Erythroblast (primary cell): ENCODE results near the gene CGREF1.
"Not testable (repeated sequence)": the region's sequence is repeated elsewhere in the genome, so short reads cannot be mapped to it uniquely, and the experiment has no call there.

Experiments
- DNase-seq, 2 experiments: peaks; one replicate each; lab custom pipeline; 2025; lab: John Stamatoyannopoulos, UW
- GATA1 ChIP-seq: IDR thresholded peaks from 2 replicates; pipeline ENCODE4 v1.6.1; 2011; ENCODE audit warnings: low read depth, mild to moderate bottlenecking, control low read depth, low read length, moderate library complexity
- POLR2A ChIP-seq: IDR thresholded peaks from 2 replicates; pipeline ENCODE4 v1.6.1; 2011; ENCODE audit warnings: mild to moderate bottlenecking, low read length

The CGREF1 gene

GRCh38 chr2:27081984-27082772, 36.8 kb downstream of the CGREF1 start:
- DNase-seq: no peak
- TF ChIP-seq POLR2A (no peak), GATA1 (no peak)

- TF ChIP-seq GATA1 (no peak), POLR2A (no peak)
- DNase-seq: no peak
Measured at GRCh38 chr2:27080603-27080936, 38.4 kb downstream of the CGREF1 start.

GRCh38 chr2:27080140-27080469, 38.8 kb downstream of the CGREF1 start:
- no peak for DNase-seq
- TF ChIP-seq GATA1 (no peak), POLR2A (no peak)

GRCh38 chr2:27079233-27080139, 39.4 kb downstream of the CGREF1 start:
- DNase-seq: no peak
- TF ChIP-seq POLR2A (no peak), GATA1 (no peak)

- TF ChIP-seq GATA1 (no peak), POLR2A (peak; percentile 34)
- DNase-seq: peak; percentile 32 to 33
Measured at GRCh38 chr2:27078267-27079194, 40.4 kb downstream of the CGREF1 start, which contains the start of gene EMILIN1. Gene EMILIN1 (plus strand): TSS chr2:27078615. CDS start chr2:27079066, 451 bp downstream.

GRCh38 chr2:27077231-27077630, 41.7 kb downstream of the CGREF1 start:
- TF ChIP-seq POLR2A (no peak), GATA1 (no peak)
- DNase-seq: no peak

- DNase-seq: peak in 1 of 2 experiments; percentile 45
- TF ChIP-seq POLR2A (no peak), GATA1 (no peak)
Measured at GRCh38 chr2:27076323-27076722, 42.6 kb downstream of the CGREF1 start.

- not testable (repeated sequence) for DNase-seq
Measured at GRCh38 chr2:27075566-27075871, 43.4 kb downstream of the CGREF1 start.

GRCh38 chr2:27074738-27075565, 44.0 kb downstream of the CGREF1 start:
- no peak for DNase-seq
- TF ChIP-seq POLR2A (no peak), GATA1 (no peak)

- TF ChIP-seq GATA1 (no peak), POLR2A (no peak)
- peak in 1 of 2 experiments; percentile 30 for DNase-seq
Measured at GRCh38 chr2:27073782-27074181, 45.1 kb downstream of the CGREF1 start.

GRCh38 chr2:27072920-27073319, 46.0 kb downstream of the CGREF1 start:
- no peak for DNase-seq
- no peak for TF ChIP-seq GATA1
- TF ChIP-seq POLR2A: no peak

- TF ChIP-seq POLR2A (no peak), GATA1 (no peak)
- DNase-seq: no peak
Measured at GRCh38 chr2:27071990-27072830, 46.7 kb downstream of the CGREF1 start.
